Fibroblast of lung (primary cell): Measurements from ENCODE around the gene LPIN3. TPM values are rescaled to one million over a fixed set of nuclear protein-coding genes. Genes with fewer than 3 reads are reported as not detected.

Experiments used
- DNase-seq, 2 donors: peaks; one replicate each; pipeline versions ENCODE4 v3.0.0 to v3.0.0-alpha.2; 2010; ENCODE audit warnings: low read depth in 2 of 2
- H2AFZ ChIP-seq: 2 replicates; pipeline ENCODE4 v1.5.1; 2012; ENCODE audit warnings: low read length, control low read depth, inconsistent platforms
- H3K27ac ChIP-seq: 2 replicates; pipeline ENCODE4 v1.5.1; 2011; ENCODE audit warnings: low read length, control low read depth; ENCODE audit not compliant: insufficient read depth
- H3K27me3 ChIP-seq: 2 replicates; pipeline ENCODE4 v1.5.1; 2011; ENCODE audit warnings: mild to moderate bottlenecking, low read length; ENCODE audit not compliant: control insufficient read depth, insufficient read depth
- H3K36me3 ChIP-seq: 2 replicates; pipeline ENCODE4 v1.5.1; 2011; ENCODE audit warnings: low read length; ENCODE audit not compliant: control insufficient read depth, insufficient read depth
- H3K4me1 ChIP-seq: 2 replicates; pipeline ENCODE4 v1.5.1; 2011; ENCODE audit warnings: low read length; ENCODE audit not compliant: control insufficient read depth, insufficient read depth; ENCODE audit errors: extremely low read depth
- H3K4me2 ChIP-seq: 2 replicates; pipeline ENCODE4 v1.5.1; 2011; ENCODE audit warnings: low read length, control low read depth; ENCODE audit not compliant: insufficient read depth; ENCODE audit errors: extremely low read depth
- H3K4me3 ChIP-seq, 4 experiments: fragments of 200-600 bp in 1 of 4; sonication (generic) in 1 of 4; replicated peaks in 1 of 4; 2 replicates each; pipeline ENCODE4 v1.5.1; 2011 to 2016; ENCODE audit warnings: low read length in 4 of 4, low read depth in 3 of 4, mild to moderate bottlenecking in 3 of 4, control low read depth in 2 of 4, inconsistent platforms in 1 of 4, mixed read lengths in 1 of 4; ENCODE audit not compliant: insufficient read depth in 1 of 4; ENCODE audit errors: control extremely low read depth in 1 of 4
- H3K79me2 ChIP-seq: 2 replicates; pipeline ENCODE4 v1.5.1; 2012; ENCODE audit warnings: mild to moderate bottlenecking, low read length, inconsistent platforms; ENCODE audit not compliant: control insufficient read depth, insufficient read depth
- H3K9ac ChIP-seq: 2 replicates; pipeline ENCODE4 v1.5.1; 2011; ENCODE audit warnings: mild to moderate bottlenecking, low read length, control low read depth; ENCODE audit not compliant: insufficient read depth
- H3K9me3 ChIP-seq: 2 replicates; pipeline ENCODE4 v1.5.1; 2012; ENCODE audit warnings: low read depth, low read length; ENCODE audit not compliant: control insufficient read depth, insufficient read depth
- H4K20me1 ChIP-seq: 2 replicates; pipeline ENCODE4 v1.5.1; 2011; ENCODE audit warnings: low read length; ENCODE audit not compliant: control insufficient read depth, insufficient read depth; ENCODE audit errors: extremely low read depth
- EZH2 ChIP-seq: IDR thresholded peaks from 2 replicates; pipeline ENCODE4 v1.5.1; 2012; ENCODE audit warnings: low read length, control low read depth, mild to moderate bottlenecking; ENCODE audit errors: missing control alignments
- polyA plus RNA-seq, 2 donors: library from polyadenylated mRNA; depleted of rRNA in 1 of 2; stranded (reverse) in 1 of 2; unstranded in 1 of 2; fragments of >200 nt; gene quantifications; 2 replicates each; pipeline ENCODE4 v1.2.1, GENCODE V29; 2011 to 2012; ENCODE audit warnings: missing spikeins in 1 of 2
- total RNA-seq: library from RNA; depleted of rRNA; stranded (reverse); fragments of >200 nt; gene quantifications from 2 replicates; pipeline ENCODE4 v1.2.1, GENCODE V29; 2014
- TF ChIP-seq, protein P1 (sequence below), 2 donors: IDR thresholded peaks in 1 of 2; conservative IDR thresholded peaks in 1 of 2; 1 replicate in 1 of 2; 2 replicates in 1 of 2; pipeline ENCODE4 v1.5.1; 2011 to 2012; ENCODE audit warnings: low read length in 2 of 2, control low read depth in 1 of 2, inconsistent platforms in 1 of 2, low read depth in 1 of 2, mild to moderate bottlenecking in 1 of 2

The LPIN3 gene
- total and polyA plus RNA-seq, 2 donors (not counting 1 experiment from before 2014, with no cell fraction given): 4.7 to 5.1 TPM

DNA sequence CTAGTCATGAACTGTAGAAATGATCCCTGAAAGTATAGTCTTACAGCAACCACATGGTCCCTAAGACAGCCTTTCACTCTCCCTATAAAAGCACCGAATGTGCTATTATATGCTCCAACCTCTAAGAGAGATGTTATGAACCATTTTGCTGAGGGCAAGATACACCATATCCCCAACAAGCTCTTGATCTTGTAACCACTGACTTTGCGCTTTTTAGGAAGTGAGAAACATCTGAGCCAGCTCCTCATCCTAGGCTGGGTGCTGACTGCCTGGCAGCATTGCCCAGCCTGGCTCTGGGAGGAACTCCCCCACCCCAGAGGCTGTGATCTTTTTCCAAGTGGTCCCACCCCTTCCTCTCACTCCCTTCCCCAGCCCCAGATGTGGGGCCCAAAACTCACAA lies 29.1 kb downstream of the LPIN3 start:
- Histone ChIP-seq H3K27ac (no peak overlapping the region), H3K4me3 (no peak overlapping the region), H3K9me3 (no peaks in the 10 kb centered on the region), H3K27me3 (peaks cover 27% of the 10 kb centered on the region), H4K20me1 (no peaks in the 10 kb centered on the region), H3K9ac (no peak overlapping the region), H3K36me3 (no peaks in the 10 kb centered on the region), H3K4me1 (no peaks in the 10 kb centered on the region), H2AFZ (no peak overlapping the region), H3K79me2 (no peaks in the 10 kb centered on the region), H3K4me2 (no peak overlapping the region)
- TF ChIP-seq, protein P1, sequence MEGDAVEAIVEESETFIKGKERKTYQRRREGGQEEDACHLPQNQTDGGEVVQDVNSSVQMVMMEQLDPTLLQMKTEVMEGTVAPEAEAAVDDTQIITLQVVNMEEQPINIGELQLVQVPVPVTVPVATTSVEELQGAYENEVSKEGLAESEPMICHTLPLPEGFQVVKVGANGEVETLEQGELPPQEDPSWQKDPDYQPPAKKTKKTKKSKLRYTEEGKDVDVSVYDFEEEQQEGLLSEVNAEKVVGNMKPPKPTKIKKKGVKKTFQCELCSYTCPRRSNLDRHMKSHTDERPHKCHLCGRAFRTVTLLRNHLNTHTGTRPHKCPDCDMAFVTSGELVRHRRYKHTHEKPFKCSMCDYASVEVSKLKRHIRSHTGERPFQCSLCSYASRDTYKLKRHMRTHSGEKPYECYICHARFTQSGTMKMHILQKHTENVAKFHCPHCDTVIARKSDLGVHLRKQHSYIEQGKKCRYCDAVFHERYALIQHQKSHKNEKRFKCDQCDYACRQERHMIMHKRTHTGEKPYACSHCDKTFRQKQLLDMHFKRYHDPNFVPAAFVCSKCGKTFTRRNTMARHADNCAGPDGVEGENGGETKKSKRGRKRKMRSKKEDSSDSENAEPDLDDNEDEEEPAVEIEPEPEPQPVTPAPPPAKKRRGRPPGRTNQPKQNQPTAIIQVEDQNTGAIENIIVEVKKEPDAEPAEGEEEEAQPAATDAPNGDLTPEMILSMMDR (conservative IDR thresholded peaks at IDR 0.05 in 1 of 2, IDR thresholded peaks at IDR 0.05 in 1 of 2; ENCODE audit: low read depth in 1 of 2, low read length in 2 of 2): no peak
- TF ChIP-seq EZH2: no peak
- no peak for DNase-seq

DNA sequence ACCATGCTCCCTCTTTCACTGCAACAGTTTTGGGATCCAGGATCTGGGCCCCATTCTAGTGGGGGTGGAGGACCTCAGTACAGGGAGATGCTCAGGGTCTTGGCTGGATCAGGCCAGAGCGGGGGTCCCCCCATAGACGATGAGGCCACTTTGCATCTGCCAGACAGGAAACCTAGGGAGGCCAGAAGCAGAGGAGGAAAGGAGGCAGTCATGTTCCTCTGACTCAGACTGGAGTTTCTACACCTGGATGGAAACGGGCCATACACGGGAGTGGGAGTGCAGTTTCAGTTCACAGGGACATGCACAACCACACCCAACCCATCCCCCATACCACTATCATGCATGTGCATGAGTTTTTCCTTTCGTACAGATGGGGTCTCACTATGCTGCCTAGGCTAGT lies 29.6 kb downstream of the LPIN3 start:
- no peak overlapping the region for H3K4me3 ChIP-seq
- no peaks in the 10 kb centered on the region for H3K36me3 ChIP-seq
- no peak overlapping the region for H3K4me2 ChIP-seq
- H3K79me2 ChIP-seq: no peaks in the 10 kb centered on the region
- no peaks in the 10 kb centered on the region for H3K9me3 ChIP-seq
- no peak overlapping the region for H3K27ac ChIP-seq
- H2AFZ ChIP-seq: no peak overlapping the region
- no peaks in the 10 kb centered on the region for H4K20me1 ChIP-seq
- TF ChIP-seq, protein P1 (conservative IDR thresholded peaks at IDR 0.05 in 1 of 2, IDR thresholded peaks at IDR 0.05 in 1 of 2; ENCODE audit: low read depth in 1 of 2, low read length in 2 of 2): no peak
- no peak for TF ChIP-seq EZH2
- H3K4me1 ChIP-seq: no peaks in the 10 kb centered on the region
- no peak overlapping the region for H3K9ac ChIP-seq
- H3K27me3 ChIP-seq: peaks cover 24% of the 10 kb centered on the region
- no peak for DNase-seq

DNA sequence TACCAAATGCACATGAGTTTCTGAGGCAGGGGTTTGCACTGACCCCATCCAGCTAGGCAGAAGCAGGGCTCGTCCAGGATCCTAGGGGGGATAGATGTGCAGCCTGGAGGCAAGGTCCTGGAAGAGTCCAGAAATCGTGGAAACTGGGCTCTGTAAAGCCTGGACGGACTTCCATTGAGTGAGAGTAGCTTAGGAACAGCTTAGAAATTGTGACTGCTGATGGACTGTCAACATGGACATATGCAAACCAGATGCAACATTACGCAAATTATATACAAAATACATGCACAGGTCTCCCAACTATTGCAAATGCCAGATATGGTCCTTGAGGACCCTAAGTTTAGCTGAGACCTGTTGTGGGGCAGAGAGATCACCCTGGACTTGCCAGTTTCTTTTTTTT lies 30.8 kb downstream of the LPIN3 start:
- Histone ChIP-seq H3K4me2 (no peak overlapping the region), H2AFZ (no peak overlapping the region), H3K27ac (no peak overlapping the region), H3K9ac (no peak overlapping the region), H4K20me1 (no peaks in the 10 kb centered on the region), H3K36me3 (no peaks in the 10 kb centered on the region), H3K4me1 (no peaks in the 10 kb centered on the region), H3K27me3 (peaks cover 17% of the 10 kb centered on the region), H3K9me3 (no peaks in the 10 kb centered on the region), H3K4me3 (no peak overlapping the region), H3K79me2 (no peaks in the 10 kb centered on the region)
- no peak for DNase-seq
- TF ChIP-seq, protein P1 (conservative IDR thresholded peaks at IDR 0.05 in 1 of 2, IDR thresholded peaks at IDR 0.05 in 1 of 2; ENCODE audit: low read depth in 1 of 2, low read length in 2 of 2): no peak
- TF ChIP-seq EZH2: no peak
